HCT116 (cell line): Measurements from ENCODE around the gene GDPD5. TPM values are rescaled to one million over a fixed set of nuclear protein-coding genes. Genes with fewer than 3 reads are reported as not detected.

Source experiments
- ATAC-seq: fragments of 200-7000 bp; cut with Tn5 transposase; 2 replicates; pipeline ENCODE4 v1.9.1; 2020; ENCODE audit warnings: mild to moderate bottlenecking, moderate library complexity
- BruUV-seq: library from RNA; stranded (reverse); fragments of 400-500 nt; replicated peaks from 2 replicates; lab custom pipeline; 2021; lab: Mats Ljungman, UMichigan
- CTCF ChIA-PET: fragments of 300-600 bp; sonication (Branson Sonifier 250); formaldehyde crosslinking; loops from one replicate; lab custom pipeline; 2021; ENCODE audit warnings: antibody characterized with exemption; lab: Charles Lee
- POLR2A ChIA-PET: fragments of 300-600, 350-600 bp; sonication (Branson Sonifier 250); formaldehyde crosslinking; loops from one replicate; lab custom pipeline; 2021; ENCODE audit warnings: antibody characterized with exemption; lab: Charles Lee
- RAD21 ChIA-PET, 2 experiments: fragments of 300-600 bp; sonication (Branson Sonifier 250); formaldehyde crosslinking; loops; one replicate each; lab custom pipeline; 2023; ENCODE audit warnings: low total read pairs in 2 of 2; ENCODE audit not compliant: uncharacterized antibody in 2 of 2, unreplicated experiment in 2 of 2, low non-redundant PET in 1 of 2; lab: Charles Lee
- DNase-seq: peaks from one replicate; pipeline ENCODE4 v3.0.0-alpha.2; 2010; ENCODE audit warnings: low read depth, low spot score
- H2AFZ ChIP-seq: fragments of 200-600 bp; shearing (Covaris generic), sonication (generic); 2 replicates; pipeline ENCODE4 v1.6.1; 2017; ENCODE audit warnings: low read depth, mixed run types, mixed read lengths, antibody characterized with exemption, low read length; ENCODE audit not compliant: poor library complexity, severe bottlenecking
- H3K27ac ChIP-seq: 2 replicates; pipeline ENCODE4 v1.5.1; 2012; ENCODE audit warnings: low read depth, low read length
- H3K27me3 ChIP-seq: fragments of 200-600 bp; sonication (generic); 2 replicates; pipeline ENCODE4 v1.6.1; 2016; ENCODE audit warnings: mixed run types, low read length, mixed read lengths; ENCODE audit not compliant: insufficient read depth
- H3K36me3 ChIP-seq, 2 experiments: fragments of 200-500 bp in 1 of 2; fragments of 200-600 bp in 1 of 2; sonication (Bioruptor generic) in 1 of 2; sonication (generic) in 1 of 2; 2 replicates each; pipeline versions ENCODE4 v1.5.1 to v1.6.1; 2014 to 2016; ENCODE audit warnings: low read length in 2 of 2, inconsistent platforms in 1 of 2, mixed read lengths in 1 of 2, mixed run types in 1 of 2; ENCODE audit not compliant: insufficient read depth in 2 of 2, control insufficient read depth in 1 of 2
- H3K4me1 ChIP-seq, 2 experiments: fragments of 200-600 bp in 1 of 2; sonication (generic) in 1 of 2; 2 replicates each; pipeline versions ENCODE4 v1.5.1 to v1.6.1; 2012 to 2017; ENCODE audit warnings: low read length in 2 of 2, inconsistent platforms in 1 of 2, mild to moderate bottlenecking in 1 of 2, mixed read lengths in 1 of 2, mixed run types in 1 of 2, moderate library complexity in 1 of 2; ENCODE audit not compliant: insufficient read depth in 2 of 2, control insufficient read depth in 1 of 2
- H3K4me2 ChIP-seq: fragments of 200-600 bp; sonication (generic); 2 replicates; pipeline ENCODE4 v1.6.1; 2017; ENCODE audit warnings: mixed run types, low read length, mixed read lengths
- H3K4me3 ChIP-seq, 2 experiments: fragments of 200-600 bp in 1 of 2; sonication (generic) in 1 of 2; replicated peaks in 1 of 2; 2 replicates each; pipeline ENCODE4 v1.5.1; 2011 to 2016; ENCODE audit warnings: low read length in 2 of 2, control low read depth in 1 of 2, low read depth in 1 of 2, mild to moderate bottlenecking in 1 of 2, mixed read lengths in 1 of 2, mixed run types in 1 of 2
- H3K79me2 ChIP-seq: fragments of 200-600 bp; sonication (generic); 2 replicates; pipeline ENCODE4 v1.6.1; 2017; ENCODE audit warnings: mild to moderate bottlenecking, mixed run types, low read length, moderate library complexity, mixed read lengths; ENCODE audit not compliant: insufficient read depth
- H3K9ac ChIP-seq: fragments of 200-600 bp; sonication (generic); 2 replicates; pipeline ENCODE4 v1.6.1; 2016; ENCODE audit warnings: low read length, mixed read lengths
- H3K9me2 ChIP-seq: fragments of 200-600 bp; sonication (generic), shearing (Covaris generic); 2 replicates; pipeline ENCODE4 v1.6.1; 2017; ENCODE audit warnings: mixed run types, mild to moderate bottlenecking, moderate library complexity; ENCODE audit not compliant: insufficient read depth
- H3K9me3 ChIP-seq, 2 experiments: fragments of 200-500 bp in 1 of 2; fragments of 200-600 bp in 1 of 2; sonication (Bioruptor generic) in 1 of 2; sonication (generic) in 1 of 2; 2 replicates each; pipeline ENCODE4 v1.6.1; 2014 to 2017; ENCODE audit warnings: low read length in 2 of 2, mixed read lengths in 2 of 2, inconsistent platforms in 1 of 2, low read depth in 1 of 2, mild to moderate bottlenecking in 1 of 2, mixed run types in 1 of 2, moderate library complexity in 1 of 2; ENCODE audit not compliant: control insufficient read depth in 1 of 2, insufficient read depth in 1 of 2
- H4K20me1 ChIP-seq: fragments of 200-600 bp; sonication (generic), shearing (Covaris generic); 2 replicates; pipeline ENCODE4 v1.6.1; 2017; ENCODE audit warnings: mixed run types, mild to moderate bottlenecking, moderate library complexity; ENCODE audit not compliant: insufficient read depth
- CBX3 ChIP-seq: IDR thresholded peaks from 2 replicates; pipeline ENCODE4 v1.6.1; 2012; ENCODE audit warnings: low read depth
- CEBPB ChIP-seq: IDR thresholded peaks from 2 replicates; pipeline ENCODE4 v1.6.1; 2012; ENCODE audit warnings: low read depth
- EGR1 ChIP-seq: IDR thresholded peaks from 2 replicates; pipeline ENCODE4 v1.6.1; 2012; ENCODE audit warnings: low read depth
- ELF1 ChIP-seq: IDR thresholded peaks from 2 replicates; pipeline ENCODE4 v1.6.1; 2012; ENCODE audit warnings: low read depth, borderline replicate concordance
- EZH2 ChIP-seq: fragments of 200-600 bp; sonication (generic); IDR thresholded peaks from 2 replicates; pipeline ENCODE4 v1.6.1; 2017; ENCODE audit warnings: antibody characterized with exemption, mixed run types
- FOSL1 ChIP-seq: IDR thresholded peaks from 2 replicates; pipeline ENCODE4 v1.6.1; 2012; ENCODE audit warnings: low read depth
- POLR2A ChIP-seq: IDR thresholded peaks from 2 replicates; pipeline ENCODE4 v1.7.0; 2011; ENCODE audit warnings: borderline replicate concordance; ENCODE audit not compliant: insufficient read depth, insufficient read length; ENCODE audit errors: extremely low read depth
- POLR2AphosphoS5 ChIP-seq: IDR thresholded peaks from 2 replicates; pipeline ENCODE4 v1.6.1; 2011; ENCODE audit warnings: mild to moderate bottlenecking, low read depth, low read length, moderate library complexity
- RAD21 ChIP-seq: IDR thresholded peaks from 2 replicates; pipeline ENCODE4 v1.6.1; 2012; ENCODE audit warnings: low read depth, mild to moderate bottlenecking
- REST ChIP-seq: IDR thresholded peaks from 2 replicates; pipeline ENCODE4 v1.6.1; 2012; ENCODE audit warnings: low read depth
- SP1 ChIP-seq: IDR thresholded peaks from 2 replicates; pipeline ENCODE4 v1.6.1; 2012; ENCODE audit warnings: low read depth
- SRF ChIP-seq: IDR thresholded peaks from 2 replicates; pipeline ENCODE4 v1.6.1; 2012; ENCODE audit warnings: low read depth
- TCF7L2 ChIP-seq: IDR thresholded peaks from 2 replicates; pipeline ENCODE4 v1.7.0; 2011; ENCODE audit warnings: borderline replicate concordance, inconsistent platforms; ENCODE audit not compliant: insufficient read depth, insufficient read length; ENCODE audit errors: extremely low read depth
- YY1 ChIP-seq: IDR thresholded peaks from 2 replicates; pipeline ENCODE4 v1.6.1; 2011; ENCODE audit warnings: low read length, low read depth, moderate library complexity, mild to moderate bottlenecking; ENCODE audit not compliant: insufficient replicate concordance; ENCODE audit errors: extremely low read depth
- ZFX ChIP-seq: fragments of 450-650 bp; IDR thresholded peaks from 2 replicates; pipeline ENCODE4 v1.6.1; 2017
- intact Hi-C: fragments of 100-400 bp; cut with micrococcal nuclease; formaldehyde crosslinking; loops from 2 replicates; pipeline ENCODE4 v1.10.0; 2022
- total RNA-seq: library from RNA; stranded (reverse); gene quantifications from one replicate; pipeline ENCODE4 v1.2.1, GENCODE V29; 2021; ENCODE audit not compliant: unreplicated experiment
- TF ChIP-seq, protein P1 (sequence below): IDR thresholded peaks from 2 replicates; pipeline ENCODE4 v1.6.1; 2011; ENCODE audit warnings: mild to moderate bottlenecking, low read length, moderate library complexity; ENCODE audit not compliant: insufficient replicate concordance; ENCODE audit errors: extremely low read depth

The GDPD5 gene
- total RNA-seq, 1 experiment from 2014 or later = 27.5 TPM

DNA sequence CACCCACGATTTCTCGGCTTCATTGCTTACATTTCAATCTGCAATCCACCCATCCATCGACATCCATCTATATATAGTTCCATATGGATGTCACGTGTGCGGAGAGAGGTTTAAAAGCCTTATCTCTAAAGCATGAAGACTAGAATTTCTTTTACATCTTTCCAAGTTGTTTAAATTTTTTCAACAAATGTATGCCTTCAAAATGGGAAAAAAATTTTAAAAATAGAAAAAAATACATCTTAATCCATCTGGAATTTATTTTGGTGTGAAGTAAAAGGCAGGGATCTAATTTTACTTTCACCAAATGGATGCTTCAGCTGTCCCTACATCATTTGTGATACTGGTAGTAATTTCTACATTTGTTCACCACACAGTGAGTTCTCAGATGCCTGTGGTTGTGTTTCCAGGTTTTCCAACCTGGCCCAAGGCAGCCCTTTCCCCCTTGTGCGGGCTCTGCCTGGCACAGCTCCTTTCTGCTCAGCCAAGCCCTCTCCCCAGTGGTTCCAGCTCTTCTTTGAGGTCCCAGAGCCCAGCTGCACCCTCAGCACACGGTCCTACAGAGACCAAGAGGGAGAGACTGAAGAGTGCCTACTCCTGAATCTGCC is 55.2 kb downstream of the GDPD5 start:
- Histone ChIP-seq H3K36me3 (no peaks in the 10 kb centered on the region; a peak in 1 of 4 replicates), H4K20me1 (no peaks in the 10 kb centered on the region), H3K4me1 (peaks cover 0 to 10% of the 10 kb centered on the region in 2 experiments; a peak in 1 of 4 replicates), H3K27me3 (no peaks in the 10 kb centered on the region), H3K4me3 (no peak overlapping the region), H3K4me2 (no peak overlapping the region), H3K9ac (no peak overlapping the region), H3K79me2 (no peaks in the 10 kb centered on the region), H3K9me3 (no peaks in the 10 kb centered on the region), H3K9me2 (no peaks in the 10 kb centered on the region), H3K27ac (no peak overlapping the region), H2AFZ (no peak overlapping the region)
- intact Hi-C loops = no loop called here
- ChIA-PET CTCF (no interaction called here), RAD21 (no interaction called here), POLR2A (no interaction called here)
- no TSS peak for BruUV-seq
- no peak for TF ChIP-seq YY1
- no peak for TF ChIP-seq EGR1
- TF ChIP-seq, protein P1, sequence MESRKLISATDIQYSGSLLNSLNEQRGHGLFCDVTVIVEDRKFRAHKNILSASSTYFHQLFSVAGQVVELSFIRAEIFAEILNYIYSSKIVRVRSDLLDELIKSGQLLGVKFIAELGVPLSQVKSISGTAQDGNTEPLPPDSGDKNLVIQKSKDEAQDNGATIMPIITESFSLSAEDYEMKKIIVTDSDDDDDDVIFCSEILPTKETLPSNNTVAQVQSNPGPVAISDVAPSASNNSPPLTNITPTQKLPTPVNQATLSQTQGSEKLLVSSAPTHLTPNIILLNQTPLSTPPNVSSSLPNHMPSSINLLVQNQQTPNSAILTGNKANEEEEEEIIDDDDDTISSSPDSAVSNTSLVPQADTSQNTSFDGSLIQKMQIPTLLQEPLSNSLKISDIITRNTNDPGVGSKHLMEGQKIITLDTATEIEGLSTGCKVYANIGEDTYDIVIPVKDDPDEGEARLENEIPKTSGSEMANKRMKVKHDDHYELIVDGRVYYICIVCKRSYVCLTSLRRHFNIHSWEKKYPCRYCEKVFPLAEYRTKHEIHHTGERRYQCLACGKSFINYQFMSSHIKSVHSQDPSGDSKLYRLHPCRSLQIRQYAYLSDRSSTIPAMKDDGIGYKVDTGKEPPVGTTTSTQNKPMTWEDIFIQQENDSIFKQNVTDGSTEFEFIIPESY = no peak
- TF ChIP-seq POLR2A = no peak
- TF ChIP-seq EZH2 = no peak
- no peak for TF ChIP-seq FOSL1
- no peak for TF ChIP-seq CEBPB
- TF ChIP-seq POLR2AphosphoS5 = no peak
- no peak for TF ChIP-seq SP1
- no peak for TF ChIP-seq REST
- TF ChIP-seq RAD21 = no peak
- TF ChIP-seq ZFX = no peak
- no peak for TF ChIP-seq ELF1
- no peak for TF ChIP-seq CBX3
- TF ChIP-seq SRF = no peak
- no peak for TF ChIP-seq TCF7L2
- ATAC-seq (no peak), DNase-seq (no peak)
